GM23248 (cell line): ENCODE measurements around the gene FGF22. TPM values are rescaled to one million over a fixed set of nuclear protein-coding genes. Genes with fewer than 3 reads are reported as not detected.

Source experiments
- DNase-seq: peaks from one replicate; pipeline ENCODE4 v3.0.0-alpha.2; 2015
- H2AFZ ChIP-seq: fragments of 200-600 bp; sonication (generic); 2 replicates; pipeline ENCODE4 v1.6.1; 2016; ENCODE audit warnings: antibody characterized with exemption
- H3F3A ChIP-seq: fragments of 200-600 bp; sonication (generic); 2 replicates; pipeline ENCODE4 v1.6.1; 2016; ENCODE audit warnings: mild to moderate bottlenecking, antibody characterized with exemption, mixed run types; ENCODE audit not compliant: insufficient read depth
- H3K27ac ChIP-seq: fragments of 200-600 bp; sonication (generic); 2 replicates; pipeline ENCODE4 v1.5.1; 2016; ENCODE audit warnings: mild to moderate bottlenecking
- H3K27me3 ChIP-seq: fragments of 200-600 bp; sonication (generic); replicated peaks from 2 replicates; pipeline ENCODE4 v1.6.1; 2016; ENCODE audit warnings: mild to moderate bottlenecking; ENCODE audit not compliant: insufficient read depth
- H3K36me3 ChIP-seq: fragments of 200-600 bp; sonication (generic); 2 replicates; pipeline ENCODE4 v1.6.1; 2016; ENCODE audit warnings: low read depth, mild to moderate bottlenecking
- H3K4me1 ChIP-seq: fragments of 200-600 bp; sonication (generic); 2 replicates; pipeline ENCODE4 v1.6.1; 2016; ENCODE audit warnings: mild to moderate bottlenecking; ENCODE audit not compliant: insufficient read depth
- H3K4me2 ChIP-seq: fragments of 200-600 bp; sonication (generic); one replicate; pipeline ENCODE4 v1.6.1; 2016; ENCODE audit warnings: mild to moderate bottlenecking; ENCODE audit not compliant: unreplicated experiment
- H3K4me3 ChIP-seq: fragments of 200-600 bp; sonication (generic); 2 replicates; pipeline ENCODE4 v1.5.1; 2016; ENCODE audit warnings: mild to moderate bottlenecking
- H3K79me2 ChIP-seq: fragments of 200-600 bp; sonication (generic); 2 replicates; pipeline ENCODE4 v1.6.1; 2016; ENCODE audit warnings: mild to moderate bottlenecking; ENCODE audit not compliant: insufficient read depth
- H3K9ac ChIP-seq: fragments of 200-600 bp; sonication (generic); 2 replicates; pipeline ENCODE4 v1.6.1; 2016; ENCODE audit warnings: mild to moderate bottlenecking
- H3K9me2 ChIP-seq: fragments of 200-600 bp; sonication (generic); 2 replicates; pipeline ENCODE4 v1.6.1; 2016; ENCODE audit warnings: mixed run types, mild to moderate bottlenecking, moderate library complexity; ENCODE audit not compliant: insufficient read depth
- H3K9me3 ChIP-seq: fragments of 200-600 bp; sonication (generic); one replicate; pipeline ENCODE4 v1.6.1; 2017; ENCODE audit warnings: low read depth
- H4K20me1 ChIP-seq: fragments of 200-600 bp; sonication (generic); 2 replicates; pipeline ENCODE4 v1.6.0; 2016; ENCODE audit not compliant: insufficient read depth
- EZH2 ChIP-seq: fragments of 200-600 bp; sonication (generic); IDR thresholded peaks from 2 replicates; pipeline ENCODE4 v1.6.1; 2018; ENCODE audit warnings: antibody characterized with exemption, mild to moderate bottlenecking; ENCODE audit not compliant: insufficient read depth, poor library complexity, severe bottlenecking
- EZH2phosphoT487 ChIP-seq: fragments of 200-600 bp; sonication (generic); IDR thresholded peaks from 2 replicates; pipeline ENCODE4 v1.6.1; 2018; ENCODE audit warnings: antibody characterized with exemption, moderate library complexity, mild to moderate bottlenecking, low read depth; ENCODE audit not compliant: insufficient read depth
- WGBS, 2 experiments: methylation state at CpG; one replicate each; pipeline ENCODE4 v1.1.6; 2015 to 2017; ENCODE audit warnings: low lambda C conversion rate in 2 of 2, low coverage in 1 of 2; ENCODE audit errors: missing lambda C conversion rate in 2 of 2; 5-methylcytosine and 5-hydroxymethylcytosine counted together
- in situ Hi-C: fragments of 300-500 bp; cut with MboI; formaldehyde crosslinking; loops from 2 replicates; pipeline ENCODE4 v1.15.0; 2020
- polyA plus RNA-seq: library from polyadenylated mRNA; unstranded; fragments of >200 nt; fragmentation: Nextera tagmentation; extraction: Ambion mirVana; gene quantifications from 2 replicates; pipeline ENCODE4 v1.2.1, GENCODE V29; 2016
- total RNA-seq: library from RNA; depleted of rRNA; stranded (reverse); fragments of >200 nt; shearing (Covaris generic); gene quantifications from 2 replicates; pipeline ENCODE4 v1.2.3, GENCODE V29; 2014

The FGF22 gene
- total and polyA plus RNA-seq, 2 experiments from 2014 or later, result 1.2 TPM; not detected in 1

- peak overlapping the region; percentile 48 for H3K27ac ChIP-seq
- no peak overlapping the region for H2AFZ ChIP-seq
- peaks cover 19% of the 10 kb centered on the region; the same call in 1 of the 2 replicates for H3K79me2 ChIP-seq
- DNase-seq, result peak; percentile 93
- H3K4me1 ChIP-seq, result peaks cover 5% of the 10 kb centered on the region; the same call in 1 of the 2 replicates
- no peaks in the 10 kb centered on the region; the same call in 1 of the 2 replicates for H3F3A ChIP-seq
- WGBS, 2 experiments, result 1 to 2% methylated on average over 11 to 15 of the region's 15 CpGs
- TF ChIP-seq EZH2 (no peak), EZH2phosphoT487 (no peak)
- in situ Hi-C loops, result no loop called here
- H3K9me2 ChIP-seq, result no peaks in the 10 kb centered on the region
- H3K9me3 ChIP-seq, result no peaks in the 10 kb centered on the region
- no peaks in the 10 kb centered on the region for H3K27me3 ChIP-seq
- H3K9ac ChIP-seq, result peak overlapping the region; percentile 84
- H3K4me3 ChIP-seq, result peak overlapping the region; percentile 78
- peak overlapping the region; percentile 87 for H3K4me2 ChIP-seq
- H4K20me1 ChIP-seq, result no peaks in the 10 kb centered on the region
- H3K36me3 ChIP-seq, result no peaks in the 10 kb centered on the region
These were observed 37.5 kb downstream of the FGF22 start for GRCh38 chr19:677201-677600.

GRCh38 chr19:677601-678436 is 38.1 kb downstream of the FGF22 start:
- Histone ChIP-seq H2AFZ (no peak overlapping the region), H3K9ac (peak overlapping the region; percentile 84), H3F3A (no peaks in the 10 kb centered on the region; the same call in 1 of the 2 replicates), H3K36me3 (no peaks in the 10 kb centered on the region), H4K20me1 (no peaks in the 10 kb centered on the region), H3K4me2 (peak overlapping the region; percentile 87), H3K4me1 (peaks cover 5% of the 10 kb centered on the region; the same call in 1 of the 2 replicates), H3K27me3 (no peaks in the 10 kb centered on the region), H3K9me3 (no peaks in the 10 kb centered on the region), H3K4me3 (peak overlapping the region; percentile 78), H3K27ac (peak overlapping the region; percentile 48), H3K9me2 (no peaks in the 10 kb centered on the region), H3K79me2 (peaks cover 19% of the 10 kb centered on the region; the same call in 1 of the 2 replicates)
- in situ Hi-C loops, result no loop called here
- DNase-seq, result peak; percentile 42
- WGBS, 2 experiments, result 36 to 37% methylated on average over 18 to 21 of the region's 22 CpGs
- TF ChIP-seq EZH2, result no peak
- no peak for TF ChIP-seq EZH2phosphoT487

- H2AFZ ChIP-seq, result no peak overlapping the region
These were observed 39.2 kb downstream of the FGF22 start for GRCh38 chr19:678791-679388.

More at GRCh38 chr19:678791-679388, 39.2 kb downstream of the FGF22 start:
- in situ Hi-C loops, result no loop called here
- 77 to 80% methylated on average over 15 to 16 of the region's 16 CpGs for WGBS, 2 experiments
- peak overlapping the region; percentile 92 for H3K9ac ChIP-seq
- H3K9me3 ChIP-seq, result no peaks in the 10 kb centered on the region
- no peaks in the 10 kb centered on the region for H3K27me3 ChIP-seq
- peaks cover 19% of the 10 kb centered on the region; the same call in 1 of the 2 replicates for H3K79me2 ChIP-seq
- H3K36me3 ChIP-seq, result no peaks in the 10 kb centered on the region
- TF ChIP-seq EZH2phosphoT487 (no peak), EZH2 (no peak)
- H3K9me2 ChIP-seq, result no peaks in the 10 kb centered on the region
- H3K4me2 ChIP-seq, result peak overlapping the region; percentile 64
- H3F3A ChIP-seq, result no peaks in the 10 kb centered on the region; the same call in 1 of the 2 replicates
- peaks cover 5% of the 10 kb centered on the region; the same call in 1 of the 2 replicates for H3K4me1 ChIP-seq
- H3K4me3 ChIP-seq, result peak overlapping the region; percentile 75
- H4K20me1 ChIP-seq, result no peaks in the 10 kb centered on the region
- no peak for DNase-seq
- peak overlapping the region; percentile 83; the same call in 1 of the 2 replicates for H3K27ac ChIP-seq
